MV-4-11 (cell line): ENCODE data around the gene PCOLCE2.

Experiments used
- DNase-seq: peaks from one replicate; lab custom pipeline; 2025; lab: John Stamatoyannopoulos, UW

Gene PCOLCE2

DNA sequence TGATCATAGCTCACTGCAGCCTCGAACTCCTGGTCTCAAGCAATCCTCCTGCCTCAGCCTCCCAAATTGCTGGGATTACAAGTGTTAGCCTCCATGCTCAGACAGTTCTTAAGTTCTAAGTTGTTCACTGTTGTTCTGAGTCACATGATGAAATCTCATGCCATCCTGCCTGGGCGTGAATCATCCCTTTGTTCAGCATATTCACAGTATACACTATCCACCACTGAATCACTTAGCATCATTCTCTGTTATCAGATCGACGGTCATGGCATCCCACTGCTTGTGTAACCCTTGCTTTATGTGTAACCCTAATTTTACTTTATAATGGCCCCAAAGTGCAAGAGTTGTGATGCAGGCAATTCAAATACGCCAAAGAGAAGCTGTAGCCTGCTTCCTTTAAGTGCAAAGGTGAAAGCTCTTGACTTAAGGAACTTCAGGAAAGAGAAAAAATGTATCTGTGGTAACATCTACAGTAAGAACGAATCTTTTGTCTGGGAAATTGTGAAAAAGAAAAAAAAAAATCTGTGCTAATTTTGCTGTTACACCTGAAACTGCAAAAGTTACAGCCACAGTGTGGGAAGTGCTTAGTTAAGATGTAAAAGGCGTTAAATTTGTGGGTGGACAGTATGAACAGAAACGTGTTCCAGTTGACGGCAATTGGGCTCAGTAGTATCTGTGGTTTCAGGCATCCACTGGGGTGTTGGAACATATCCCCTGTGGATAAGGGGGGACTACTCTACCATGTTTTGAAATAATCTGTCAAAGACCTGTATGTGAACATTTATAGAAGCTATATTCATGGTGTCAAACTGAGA lies 80.6 kb downstream of the PCOLCE2 start:
- no peak for DNase-seq

DNA sequence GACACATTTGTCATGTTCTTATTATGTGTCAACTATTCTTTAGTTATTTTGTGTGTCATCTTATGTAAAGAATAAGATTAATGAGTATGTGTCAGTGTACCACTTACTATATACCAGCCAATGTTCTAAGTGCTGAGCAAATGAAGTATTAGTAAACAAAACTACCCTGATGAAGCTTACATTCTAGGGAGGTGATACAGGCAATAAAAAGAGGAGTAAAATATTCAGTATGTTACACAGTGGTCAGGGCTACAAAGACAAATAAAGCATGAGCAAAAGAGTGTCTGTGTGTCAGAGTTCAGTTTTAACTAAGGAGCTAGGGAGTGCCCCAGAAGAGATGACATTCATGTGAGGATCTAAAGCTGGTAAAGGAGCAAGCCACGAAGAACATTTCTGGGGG lies 86.0 kb downstream of the PCOLCE2 start:
- DNase-seq = no peak

DNA sequence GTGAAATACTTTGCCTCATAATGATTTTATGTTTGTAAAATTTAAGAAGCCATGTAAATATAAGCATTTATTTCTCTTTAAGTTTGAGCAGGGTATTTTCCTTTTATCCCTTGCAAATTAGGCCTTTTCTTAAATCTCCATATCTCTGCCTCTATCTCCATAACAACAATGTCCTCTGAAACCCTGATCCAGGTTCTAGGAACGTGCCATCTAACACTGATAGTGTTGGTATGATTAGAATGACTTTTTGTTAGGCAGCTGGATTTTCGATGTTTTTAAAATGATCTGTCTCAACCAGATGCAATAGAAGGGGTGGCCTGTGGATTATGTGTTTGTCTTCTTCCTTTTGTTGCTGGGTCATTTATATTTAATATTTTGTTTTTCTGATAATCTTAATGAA lies 87.1 kb downstream of the PCOLCE2 start:
- DNase-seq = no peak

GRCh38 chr3:142796823-142797222 lies 92.1 kb downstream of the PCOLCE2 start:
- DNase-seq = no peak

GRCh38 chr3:142795332-142795731 lies 93.6 kb downstream of the PCOLCE2 start:
- no peak for DNase-seq

DNA sequence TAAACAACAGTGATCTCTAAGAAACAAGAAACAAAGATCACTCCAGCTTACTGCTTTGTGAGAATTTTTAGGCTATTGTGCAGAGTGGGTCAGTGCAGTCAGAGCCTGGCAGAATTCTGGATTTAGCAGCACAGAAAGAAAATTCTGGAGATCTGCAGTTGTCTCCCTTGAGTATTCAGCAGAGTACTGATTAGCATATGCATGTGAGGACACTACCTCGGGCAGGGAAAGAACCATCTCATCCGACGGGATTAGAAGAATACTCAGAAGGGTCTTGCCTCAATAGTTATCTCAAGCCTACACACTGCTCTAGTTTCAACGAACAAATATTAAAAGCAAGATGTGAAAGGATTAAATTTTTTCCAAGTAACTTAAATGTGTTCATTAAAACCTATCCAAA lies 94.4 kb downstream of the PCOLCE2 start:
- no peak for DNase-seq

GRCh38 chr3:142787719-142788118 lies 101.2 kb downstream of the PCOLCE2 start:
- DNase-seq = no peak

DNA sequence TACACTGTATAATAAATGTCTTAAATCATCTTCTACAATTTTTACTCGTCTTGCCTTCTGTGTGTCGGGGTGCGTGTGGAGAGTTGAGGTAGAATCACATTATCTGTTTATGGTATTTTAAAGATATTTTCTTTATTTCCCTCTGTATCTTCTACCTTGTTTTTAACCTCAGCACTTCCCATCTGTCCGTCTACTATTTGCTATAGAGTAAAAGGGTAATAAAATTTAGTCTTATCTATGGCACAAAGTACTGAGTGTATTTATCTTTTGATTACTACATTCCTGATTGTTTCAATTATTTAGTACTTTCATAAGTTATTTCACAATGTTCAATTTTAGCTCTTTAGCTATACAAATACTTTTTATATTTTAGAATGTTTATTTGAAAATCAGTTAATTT lies 102.9 kb downstream of the PCOLCE2 start:
- no peak for DNase-seq

- DNase-seq = no peak
Observed at GRCh38 chr3:142784228-142784627, 104.7 kb downstream of the PCOLCE2 start.

- DNase-seq = no peak
Observed at GRCh38 chr3:142782616-142783015, 106.3 kb downstream of the PCOLCE2 start.

- no peak for DNase-seq
Observed at GRCh38 chr3:142779591-142779990, 109.3 kb downstream of the PCOLCE2 start.

DNA sequence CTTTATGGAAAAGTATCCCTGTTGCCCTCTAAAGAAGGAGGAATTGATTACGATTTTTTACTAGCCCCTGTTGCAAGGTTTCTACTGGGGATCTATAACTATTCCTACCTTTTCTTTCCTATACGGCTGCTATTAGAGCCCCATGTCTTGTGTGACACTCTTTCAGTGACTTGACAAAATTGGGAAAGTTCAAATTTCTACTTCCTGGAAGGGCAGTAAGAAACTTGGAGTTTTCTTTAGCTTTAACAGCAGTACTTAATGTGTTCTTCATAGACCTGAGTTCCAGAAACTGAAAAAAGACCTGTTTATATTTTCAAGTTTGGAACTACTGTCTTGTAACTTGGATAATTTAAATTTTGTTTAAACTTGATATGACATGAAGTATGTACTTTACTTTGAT lies 110.3 kb downstream of the PCOLCE2 start:
- no peak for DNase-seq

DNA sequence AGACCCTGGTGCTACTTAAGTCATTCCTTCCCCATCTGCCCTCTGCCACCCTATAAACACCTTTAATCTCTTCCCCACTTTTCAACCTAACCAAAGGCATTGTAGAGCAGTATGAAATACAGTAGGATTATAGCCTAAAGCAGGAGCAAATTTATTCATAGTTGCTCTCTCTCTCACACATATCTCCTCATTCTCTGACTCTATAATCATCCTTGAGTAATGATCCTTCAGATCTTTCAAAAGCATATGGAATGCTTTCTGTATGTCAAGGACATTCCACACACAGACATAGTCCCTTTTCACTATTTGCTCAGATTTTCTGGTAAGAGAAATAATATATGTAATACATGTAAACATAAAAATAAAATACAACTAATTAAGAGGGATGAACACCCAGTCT lies 111.0 kb downstream of the PCOLCE2 start:
- no peak for DNase-seq

DNA sequence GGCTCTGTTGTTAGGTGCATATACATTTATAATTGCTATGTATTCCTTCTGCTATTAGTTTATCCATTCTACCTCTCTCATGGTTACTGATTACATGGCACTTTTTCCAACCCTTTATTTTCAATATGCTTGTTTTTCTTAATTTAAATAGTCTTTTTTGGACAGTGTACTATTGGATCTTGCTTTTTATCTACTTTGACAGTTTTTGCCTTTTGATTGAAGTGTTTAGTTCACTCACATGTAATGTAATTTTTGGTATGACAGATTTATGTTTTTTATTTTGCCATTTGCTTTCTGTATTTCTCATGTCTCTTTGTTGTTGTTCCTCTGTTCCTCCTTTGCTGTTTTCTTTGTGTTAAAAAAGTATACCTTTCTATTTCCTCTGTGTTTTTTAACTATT lies 120.5 kb downstream of the PCOLCE2 start:
- no peak for DNase-seq
